ENCODE data around the gene G3BP1. TPM values are rescaled to one million over a fixed set of nuclear protein-coding genes. Genes with fewer than 3 reads are reported as not detected.
A peak's percentile ranks its signal among the peaks of the same experiment; 100 is the strongest.
"Not testable (repeated sequence)": the region's sequence is repeated elsewhere in the genome, so short reads cannot be mapped to it uniquely, and the experiment has no call there.

The G3BP1 gene
- total RNA-seq: 105 TPM
- long read RNA-seq, full-length matches to known transcripts: 167 of 220 reads
- long read RNA-seq, partial matches to known transcripts: 30 of 220 reads
- long read RNA-seq, other reads (novel, unspliced or antisense): 23 of 220 reads

GRCh38 chr5:151771259-151772028, at the start of gene G3BP1:
TSS of gene G3BP1 (plus strand) at chr5:151771954. CDS start at chr5:151786621, 14,667 bp downstream.
- peak; percentile 94 for ATAC-seq (ENCODE audit: poor library complexity)
- intact Hi-C loops (cut with DNase I): no loop called here
- peak; percentile 100 for DNase-seq

GRCh38 chr5:151722546-151722945, 49.2 kb upstream of the G3BP1 start:
- ATAC-seq (ENCODE audit: poor library complexity) (no peak), DNase-seq (no peak)
- intact Hi-C loops (cut with DNase I): no loop called here

GRCh38 chr5:151724360-151724759, 47.4 kb upstream of the G3BP1 start:
- no peak for ATAC-seq (ENCODE audit: poor library complexity)
- intact Hi-C loops (cut with DNase I): no loop called here

GRCh38 chr5:151729597-151729996, 42.2 kb upstream of the G3BP1 start:
- DNase-seq; intact Hi-C loops (cut with DNase I); ATAC-seq (ENCODE audit: poor library complexity): not testable (repeated sequence)

More at GRCh38 chr5:151724360-151724759, 47.4 kb upstream of the G3BP1 start:
- DNase-seq: no peak

GRCh38 chr5:151730381-151730780, 41.4 kb upstream of the G3BP1 start:
- ATAC-seq (ENCODE audit: poor library complexity) (no peak), DNase-seq (no peak)
- intact Hi-C loops (cut with DNase I): no loop called here

GRCh38 chr5:151733358-151734063, 38.2 kb upstream of the G3BP1 start:
- no peak for ATAC-seq (ENCODE audit: poor library complexity)
- DNase-seq: no peak
- intact Hi-C loops (cut with DNase I): no loop called here

- intact Hi-C loops (cut with DNase I): no loop called here
- no peak for ATAC-seq (ENCODE audit: poor library complexity)
Measured at GRCh38 chr5:151734064-151734408, 37.7 kb upstream of the G3BP1 start.

GRCh38 chr5:151735646-151736045, 36.1 kb upstream of the G3BP1 start:
- ATAC-seq (ENCODE audit: poor library complexity): no peak
- intact Hi-C loops (cut with DNase I): no loop called here
- DNase-seq: no peak

More at GRCh38 chr5:151734064-151734408, 37.7 kb upstream of the G3BP1 start:
- DNase-seq: no peak

- ATAC-seq (ENCODE audit: poor library complexity) (no peak), DNase-seq (no peak)
- intact Hi-C loops (cut with DNase I): no loop called here
Measured at GRCh38 chr5:151737431-151737830, 34.3 kb upstream of the G3BP1 start.

GRCh38 chr5:151738125-151738848, 33.5 kb upstream of the G3BP1 start:
- intact Hi-C loops (cut with DNase I): no loop called here
- DNase-seq (no peak), ATAC-seq (ENCODE audit: poor library complexity) (no peak)

GRCh38 chr5:151739395-151739794, 32.4 kb upstream of the G3BP1 start:
- intact Hi-C loops (cut with DNase I): no loop called here
- ATAC-seq (ENCODE audit: poor library complexity) (no peak), DNase-seq (no peak)

GRCh38 chr5:151739939-151740335, 31.8 kb upstream of the G3BP1 start:
- intact Hi-C loops (cut with DNase I): loop anchor here (2.0 kb wide), 1 partner anchor 81 kb away; no protein-coding TSS in a partner anchor
- ATAC-seq (ENCODE audit: poor library complexity) (peak; percentile 5), DNase-seq (no peak)

- intact Hi-C loops (cut with DNase I): loop anchor here (2.0 kb wide), 1 partner anchor 82 kb away; no protein-coding TSS in a partner anchor
- DNase-seq: peak; percentile 73
Measured at GRCh38 chr5:151740336-151740942, 31.3 kb upstream of the G3BP1 start.

GRCh38 chr5:151740958-151741373, 30.8 kb upstream of the G3BP1 start:
- intact Hi-C loops (cut with DNase I): loop anchor here (2.0 kb wide), 1 partner anchor 82 kb away; no protein-coding TSS in a partner anchor
- DNase-seq (no peak), ATAC-seq (ENCODE audit: poor library complexity) (no peak)

More at GRCh38 chr5:151740336-151740942, 31.3 kb upstream of the G3BP1 start:
- peak; percentile 80 for ATAC-seq (ENCODE audit: poor library complexity)

- no peak for DNase-seq
- intact Hi-C loops (cut with DNase I): loop anchor here (2.0 kb wide), 1 partner anchor 83 kb away; no protein-coding TSS in a partner anchor
- no peak for ATAC-seq (ENCODE audit: poor library complexity)
Measured at GRCh38 chr5:151741678-151742423, 29.9 kb upstream of the G3BP1 start.

GRCh38 chr5:151742870-151743294, 28.9 kb upstream of the G3BP1 start:
- no peak for DNase-seq
- ATAC-seq (ENCODE audit: poor library complexity): peak; percentile 13
- intact Hi-C loops (cut with DNase I): no loop called here

- intact Hi-C loops (cut with DNase I): no loop called here
- DNase-seq: no peak
Measured at GRCh38 chr5:151743530-151743929, 28.2 kb upstream of the G3BP1 start.

More at GRCh38 chr5:151743530-151743929, 28.2 kb upstream of the G3BP1 start:
- no peak for ATAC-seq (ENCODE audit: poor library complexity)
